Activated CD8-positive, alpha-beta T cell treated with anti-CD3 and anti-CD28 coated beads for 36 hours (primary cell): Measurements from ENCODE around the gene ZNF33B. TPM values are rescaled to one million over a fixed set of nuclear protein-coding genes. Genes with fewer than 3 reads are reported as not detected.

Source experiments
- total RNA-seq, 2 experiments: library from RNA; stranded (reverse); gene quantifications; one replicate each; pipeline ENCODE4 v1.2.3, GENCODE V29; 2021

Gene ZNF33B
- total RNA-seq, 2 experiments from 2014 or later = 5.8 to 7.9 TPM

Other genes with a start within 250 kb of the ZNF33B start
- gene BMS1, start 144.2 kb upstream of the ZNF33B start, total RNA-seq = 10 to 100 TPM; 27.6 to 28.1 TPM